Mucosa of gallbladder (tissue), 1 donor: Measurements from ENCODE around the gene LRP11. TPM values are rescaled to one million over a fixed set of nuclear protein-coding genes. Genes with fewer than 3 reads are reported as not detected.

ENCODE experiments used
- DNase-seq: peaks from one replicate; pipeline ENCODE4 v3.0.0-alpha.2; 2020; ENCODE audit warnings: low spot score
- total RNA-seq: library from RNA; stranded (reverse); gene quantifications from one replicate; pipeline ENCODE4 v1.2.1, GENCODE V29; 2021
- donor health status: DM: no; HTN: no; CAD: no.

The LRP11 gene
- total RNA-seq, 1 donor from 2014 or later = 50.0 TPM

GRCh38 chr6:149783551-149783950 lies 80.6 kb downstream of the LRP11 start:
- DNase-seq = no peak

- DNase-seq = no peak
These were observed 81.8 kb downstream of the LRP11 start for GRCh38 chr6:149782337-149782736.

GRCh38 chr6:149781715-149782114 lies 82.4 kb downstream of the LRP11 start:
- DNase-seq = no peak

- DNase-seq = no peak
These were observed 84.6 kb downstream of the LRP11 start for GRCh38 chr6:149779644-149779963.

- no peak for DNase-seq
These were observed 86.5 kb downstream of the LRP11 start for GRCh38 chr6:149777624-149778023.

DNA sequence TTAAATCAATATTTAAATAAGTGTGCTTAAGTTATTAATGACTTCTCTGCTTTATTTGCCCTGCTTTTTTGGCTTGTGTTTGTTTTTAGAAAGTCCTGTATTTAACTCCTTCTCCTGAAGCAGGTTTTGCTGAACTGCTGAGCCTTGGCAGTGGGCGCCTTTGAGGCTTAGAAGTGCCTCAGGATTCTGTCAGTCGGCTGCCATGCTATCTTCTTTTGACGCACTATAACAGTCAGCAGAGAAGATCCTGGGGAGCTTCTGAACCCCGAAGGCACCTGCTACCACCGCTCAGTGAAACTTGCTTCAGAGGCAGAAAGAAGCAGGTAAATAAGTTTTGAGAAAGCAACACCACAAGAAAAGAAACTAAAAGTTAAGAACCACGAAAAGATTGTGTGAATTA lies 92.2 kb downstream of the LRP11 start:
- no peak for DNase-seq

- no peak for DNase-seq
These were observed 93.0 kb downstream of the LRP11 start for GRCh38 chr6:149771185-149771584.

DNA sequence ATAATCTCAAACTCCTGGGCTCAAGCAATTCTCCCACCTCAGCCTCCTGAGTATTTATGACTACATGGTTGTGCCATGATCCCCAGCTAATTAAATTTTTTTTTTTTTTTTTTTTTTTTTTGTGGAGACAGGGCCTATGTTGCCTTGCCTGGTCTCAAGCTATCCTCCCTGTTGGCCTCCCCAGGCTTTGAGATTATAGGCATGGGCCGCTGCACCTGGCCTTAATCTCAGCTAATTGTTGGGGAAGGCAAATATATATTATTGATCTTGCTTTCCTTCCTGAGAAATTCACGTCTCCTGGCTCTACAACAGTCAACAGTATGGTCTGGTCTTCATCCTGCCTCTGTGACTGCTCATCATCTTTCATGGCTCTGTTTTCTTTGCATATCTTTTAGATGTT lies 94.5 kb downstream of the LRP11 start:
- no peak for DNase-seq

Other genes with a start within 250 kb of the LRP11 start
- 8.5 TPM for gene KATNA1, start 215.6 kb downstream of the LRP11 start, total RNA-seq
- gene LATS1, start 146.3 kb downstream of the LRP11 start, total RNA-seq = 31.9 TPM
- gene NUP43, start 117.8 kb downstream of the LRP11 start, total RNA-seq = 31.6 TPM
- 50.9 TPM for gene PCMT1, start 114.6 kb downstream of the LRP11 start, total RNA-seq
- 0.23 TPM for gene RAET1E, start 33.8 kb upstream of the LRP11 start, total RNA-seq
- 0.52 TPM for gene RAET1G, start 58.8 kb upstream of the LRP11 start, total RNA-seq
- 0.14 TPM for gene ULBP2, start 77.7 kb upstream of the LRP11 start, total RNA-seq
- 0.09 TPM for gene ULBP1, start 99.6 kb upstream of the LRP11 start, total RNA-seq
- not detected for gene RAET1L, start 161.2 kb upstream of the LRP11 start, total RNA-seq
- gene ULBP3, start 204.8 kb upstream of the LRP11 start, total RNA-seq = 2.5 TPM